B cell (primary cell): Measurements from ENCODE around the gene KIAA0232. TPM values are rescaled to one million over a fixed set of nuclear protein-coding genes. Genes with fewer than 3 reads are reported as not detected.

Source experiments
- ATAC-seq: fragments of 200-7000 bp; cut with Tn5 transposase; one replicate; pipeline ENCODE4 v1.10.0; 2021; ENCODE audit warnings: low read depth, mild to moderate bottlenecking, moderate number of reproducible peaks, moderate library complexity
- CTCF ChIA-PET: fragments of 350-600 bp; sonication (Branson Sonifier 250); formaldehyde crosslinking; loops from one replicate; lab custom pipeline; 2021; ENCODE audit warnings: antibody characterized with exemption, inconsistent platforms; lab: Charles Lee
- POLR2A ChIA-PET: fragments of 350-600 bp; sonication (Branson Sonifier 250); formaldehyde crosslinking; loops from one replicate; lab custom pipeline; 2021; ENCODE audit warnings: antibody characterized with exemption; lab: Charles Lee
- DNase-seq: peaks from one replicate; pipeline ENCODE4 v3.0.0; 2013
- H2AFZ ChIP-seq: 2 replicates; pipeline ENCODE4 v1.6.1; 2012; ENCODE audit warnings: mild to moderate bottlenecking, low read depth, low read length; ENCODE audit not compliant: insufficient read depth, poor library complexity, severe bottlenecking
- H3K27ac ChIP-seq, 2 donors: 1 replicate in 1 of 2; 2 replicates in 1 of 2; pipeline ENCODE4 v1.5.1; 2012 to 2013; ENCODE audit warnings: low read length in 2 of 2, mild to moderate bottlenecking in 2 of 2, moderate library complexity in 1 of 2
- H3K27me3 ChIP-seq, 4 experiments: fragments of 200-600 bp in 1 of 4; sonication (generic) in 1 of 4; replicated peaks in 1 of 4; 1 replicate in 2 of 4; 2 replicates in 2 of 4; pipeline versions ENCODE4 v1.6.1 to v1.7.0; 2013 to 2016; ENCODE audit warnings: low read length in 3 of 4, mild to moderate bottlenecking in 2 of 4, mixed read lengths in 1 of 4, moderate library complexity in 1 of 4; ENCODE audit not compliant: insufficient read depth in 4 of 4, control insufficient read depth in 3 of 4; ENCODE audit errors: control extremely low read depth in 1 of 4
- H3K36me3 ChIP-seq, 2 experiments: replicated peaks in 1 of 2; 1 replicate in 1 of 2; 2 replicates in 1 of 2; pipeline versions ENCODE4 v1.6.1 to v1.7.1; 2013; ENCODE audit warnings: low read length in 1 of 2; ENCODE audit not compliant: insufficient read depth in 2 of 2, control insufficient read depth in 1 of 2; ENCODE audit errors: control extremely low read depth in 1 of 2, extremely low read depth in 1 of 2
- H3K4me1 ChIP-seq, 2 donors: fragments of 200-600 bp in 1 of 2; sonication (generic) in 1 of 2; 1 replicate in 1 of 2; 2 replicates in 1 of 2; pipeline versions ENCODE4 v1.5.1 to v1.6.1; 2013 to 2017; ENCODE audit warnings: low read length in 2 of 2; ENCODE audit not compliant: control insufficient read depth in 2 of 2, insufficient read depth in 2 of 2
- H3K4me2 ChIP-seq: replicated peaks from 2 replicates; pipeline ENCODE3; 2012; ENCODE audit warnings: mild to moderate bottlenecking, low read depth, low read length; ENCODE audit not compliant: poor library complexity, severe bottlenecking
- H3K4me3 ChIP-seq, 5 experiments: fragments of 200-600 bp in 1 of 5; sonication (generic) in 1 of 5; 1 replicate in 3 of 5; 2 replicates in 2 of 5; pipeline versions ENCODE4 v1.5.1 to v1.7.0; 2011 to 2016; ENCODE audit warnings: low read length in 4 of 5, mild to moderate bottlenecking in 4 of 5, low read depth in 2 of 5, control low read depth in 1 of 5, moderate library complexity in 1 of 5; ENCODE audit not compliant: insufficient read depth in 1 of 5; ENCODE audit errors: control extremely low read depth in 1 of 5, extremely low read depth in 1 of 5
- H3K79me2 ChIP-seq: fragments of 200-600 bp; sonication (generic); one replicate; pipeline ENCODE4 v1.6.0; 2016; ENCODE audit warnings: low read length; ENCODE audit not compliant: control insufficient read depth, insufficient read depth
- H3K9ac ChIP-seq: fragments of 200-600 bp; sonication (generic); 2 replicates; pipeline ENCODE4 v1.6.1; 2017; ENCODE audit warnings: mild to moderate bottlenecking, low read length, moderate library complexity
- H3K9me3 ChIP-seq, 3 donors: one replicate each; pipeline versions ENCODE4 v1.6.1 to v1.7.1; 2013; ENCODE audit warnings: low read length in 2 of 3; ENCODE audit not compliant: control insufficient read depth in 2 of 3, insufficient read depth in 1 of 3; ENCODE audit errors: control extremely low read depth in 1 of 3
- H4K20me1 ChIP-seq: 2 replicates; pipeline ENCODE4 v1.6.0; 2012; ENCODE audit warnings: mild to moderate bottlenecking, low read length; ENCODE audit not compliant: insufficient read depth, control insufficient read depth, poor library complexity, severe bottlenecking
- H3K27ac Mint-ChIP-seq: one replicate; pipeline ENCODE4 v1.8.0; 2021; ENCODE audit warnings: mixed read lengths
- H3K27me3 Mint-ChIP-seq: one replicate; pipeline ENCODE4 v1.8.0; 2021; ENCODE audit warnings: mixed read lengths
- H3K4me1 Mint-ChIP-seq: one replicate; pipeline ENCODE4 v1.8.0; 2021; ENCODE audit warnings: mixed read lengths
- H3K4me3 Mint-ChIP-seq: one replicate; pipeline ENCODE4 v1.8.0; 2021; ENCODE audit warnings: mixed read lengths
- H3K9me3 Mint-ChIP-seq: one replicate; pipeline ENCODE4 v1.8.0; 2022; ENCODE audit warnings: mixed read lengths; ENCODE audit not compliant: insufficient read depth
- CTCF ChIP-seq: fragments of 200-600 bp; IDR thresholded peaks from one replicate; pipeline ENCODE4 v1.8.0; 2022; ENCODE audit warnings: antibody characterized with exemption, mild to moderate bottlenecking
- EZH2 ChIP-seq: IDR thresholded peaks from 2 replicates; pipeline ENCODE4 v1.6.1; 2012; ENCODE audit warnings: borderline replicate concordance, low read depth, mild to moderate bottlenecking, moderate library complexity, low read length; ENCODE audit not compliant: insufficient read depth, poor library complexity, severe bottlenecking
- WGBS: methylation state at CpG from one replicate; pipeline ENCODE4 v1.1.5; 2013; ENCODE audit warnings: missing lambda C conversion rate; ENCODE audit not compliant: insufficient coverage; 5-methylcytosine and 5-hydroxymethylcytosine counted together
- intact Hi-C: fragments of 100-400 bp; cut with micrococcal nuclease; formaldehyde crosslinking; loops from one replicate; pipeline ENCODE4 v1.10.0; 2022
- polyA plus RNA-seq: library from polyadenylated mRNA; depleted of rRNA; stranded (reverse); fragments of >200 nt; gene quantifications from 2 replicates; pipeline ENCODE4 v1.2.3, GENCODE V29; 2012
- total RNA-seq, 2 donors: library from RNA; stranded (reverse); fragments of 120-200 nt in 1 of 2; gene quantifications; 1 replicate in 1 of 2; 2 replicates in 1 of 2; pipeline versions ENCODE4 v1.2.3 to v1.2.4, GENCODE V29; 2013 to 2022

KIAA0232 gene
- total and polyA plus RNA-seq, 2 donors (not counting 1 experiment from before 2014, with no cell fraction given): 2.9 to 20.8 TPM

- Mint-ChIP-seq H3K27ac (peak within 1 kb of the TSS; percentile 94), H3K4me3 (peak within 1 kb of the TSS; percentile 95), H3K9me3 (no peaks in the 10 kb centered on the region), H3K4me1 (peaks cover 38% of the 10 kb centered on the region), H3K27me3 (peaks cover 8% of the 10 kb centered on the region)
- under 1% methylated on average over 108 of the region's 108 CpGs for WGBS
- Histone ChIP-seq H3K4me1 (peaks cover 33 to 43% of the 10 kb centered on the region in 2 donors), H3K9me3 (no peaks in the 10 kb centered on the region), H4K20me1 (peaks cover 24% of the 10 kb centered on the region), H3K36me3 (no peaks in the 10 kb centered on the region), H3K27me3 (peaks cover 0 to 3% (median 0%) of the 10 kb centered on the region in 4 experiments), H3K4me2 (peak within 1 kb of the TSS; percentile 88), H3K4me3 (peak within 1 kb of the TSS; percentile 72 to 85 (median 78)), H3K9ac (peak within 1 kb of the TSS; percentile 88), H2AFZ (peak within 1 kb of the TSS; percentile 71), H3K79me2 (peaks cover 51% of the 10 kb centered on the region), H3K27ac (peak within 1 kb of the TSS; percentile 93 to 97)
- ChIA-PET POLR2A (interaction anchor here (0.6 to 2.7 kb wide), 13 partner anchors 16 to 269 kb away, joined by 3 to 12 read pairs (median 6); partner anchors contain the start of genes BLOC1S4, GRPEL1, KIAA0232 and MRFAP1), CTCF (interaction anchor here (0.8 to 5.1 kb wide), 9 partner anchors 8 to 189 kb away, joined by 3 to 41 read pairs (median 9); partner anchors contain the start of genes GRPEL1 and TADA2B)
- TF ChIP-seq EZH2: no peak
- TF ChIP-seq CTCF: no peak
- intact Hi-C loops: loop anchor here (1.0 to 2.0 kb wide), 7 partner anchors 8 to 269 kb away; partner anchors contain the start of genes GRPEL1, KIAA0232, MRFAP1 and TADA2B
- ATAC-seq: peak; percentile 89
- peak; percentile 94 for DNase-seq
Measured at GRCh38 chr4:6909113-6909969, 126.8 kb downstream of the KIAA0232 start, which contains the start of gene TBC1D14. Gene TBC1D14, plus strand, starts transcription at chr4:6909826. Its CDS starts 13,564 bp downstream, at chr4:6923390.
